ENCODE measurements around the gene EXOC3L4.

Gene EXOC3L4

DNA sequence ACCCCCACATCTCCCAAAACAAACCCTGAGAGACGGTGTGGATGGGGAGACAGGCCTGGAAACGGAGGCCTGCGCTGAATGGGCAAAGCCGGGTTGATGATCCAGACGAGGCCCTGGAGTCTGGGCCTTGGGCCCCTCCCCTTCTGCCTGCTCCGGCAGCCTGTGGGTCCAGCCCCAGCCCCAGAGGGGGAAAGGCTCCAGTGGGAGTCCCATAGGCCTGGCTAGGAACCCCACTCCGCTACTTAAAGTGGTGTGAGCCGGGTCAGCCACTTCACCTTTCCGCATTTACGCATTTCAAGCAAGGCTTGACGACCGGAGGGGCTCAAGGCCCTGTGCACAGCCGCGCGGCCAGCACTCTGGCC, 28.0 kb downstream of the EXOC3L4 start:
- no peak for DNase-seq

DNA sequence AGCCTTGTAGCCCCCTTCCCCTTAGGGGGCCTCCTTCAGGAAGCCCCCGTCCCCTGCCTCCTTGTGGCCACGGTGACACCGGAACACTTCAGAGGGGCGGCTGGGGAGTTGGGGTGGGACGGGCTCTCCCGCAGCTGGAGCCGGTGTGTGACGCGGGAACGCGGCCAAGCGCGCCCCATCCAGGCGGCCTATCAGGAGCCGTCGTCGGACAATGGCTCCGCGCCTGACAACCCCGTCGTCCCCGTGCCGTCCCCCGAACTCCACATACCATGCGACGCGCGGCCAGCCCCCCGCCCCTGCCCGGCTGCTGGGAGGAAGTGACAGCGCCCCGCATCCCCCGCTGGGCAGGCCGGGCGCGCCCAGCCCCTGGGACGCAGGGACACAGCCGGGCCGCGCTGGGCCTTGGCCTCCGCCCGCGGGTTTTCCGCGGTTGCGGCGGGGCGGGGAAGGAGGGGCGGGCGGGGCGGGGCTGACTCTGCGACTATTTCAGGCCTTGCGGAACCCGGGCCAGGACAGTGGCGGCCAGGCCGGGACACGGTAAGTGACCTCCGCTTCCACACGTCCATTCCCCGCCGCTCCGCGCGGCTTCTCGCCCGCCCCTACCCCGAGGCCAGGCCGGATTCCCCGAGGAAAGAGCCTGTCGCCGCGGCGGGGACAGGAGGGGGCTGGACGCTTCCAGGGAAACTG, 28.6 kb downstream of the EXOC3L4 start, which contains the start of gene TNFAIP2:
TNFAIP2 (plus strand) TSS at position 515 of the 687 bp plus-strand sequence. CDS start 2,997 bp downstream, outside the sequence.
- no peak for DNase-seq

GRCh38 chr14:103123634-103124500, 29.3 kb downstream of the EXOC3L4 start:
- no peak for DNase-seq

DNA sequence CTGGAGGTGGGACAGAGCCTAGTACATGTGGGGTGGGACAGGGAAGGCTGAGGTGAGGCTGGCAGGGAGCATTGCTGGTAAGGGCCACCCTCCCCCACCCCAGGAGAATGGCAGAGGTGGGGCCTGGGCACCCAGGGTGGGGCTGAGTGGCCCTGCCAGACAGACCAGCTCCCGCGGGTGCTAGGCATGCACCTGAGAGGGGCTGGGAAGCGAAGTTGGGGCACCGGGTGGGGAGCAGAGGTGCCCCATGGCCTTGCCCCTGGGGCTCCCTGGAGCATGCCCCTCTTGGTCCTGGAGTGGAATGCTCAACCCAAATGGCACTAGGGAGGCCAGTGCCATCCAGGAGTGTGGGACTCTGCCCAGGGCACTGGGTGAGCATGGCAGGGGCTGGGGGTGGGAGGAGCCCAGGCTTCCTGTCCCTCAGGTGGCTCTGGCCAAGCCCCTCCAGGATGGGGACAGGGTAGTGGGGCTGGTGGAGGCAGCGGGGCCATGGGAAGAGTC, 30.0 kb downstream of the EXOC3L4 start:
- no peak for DNase-seq

DNA sequence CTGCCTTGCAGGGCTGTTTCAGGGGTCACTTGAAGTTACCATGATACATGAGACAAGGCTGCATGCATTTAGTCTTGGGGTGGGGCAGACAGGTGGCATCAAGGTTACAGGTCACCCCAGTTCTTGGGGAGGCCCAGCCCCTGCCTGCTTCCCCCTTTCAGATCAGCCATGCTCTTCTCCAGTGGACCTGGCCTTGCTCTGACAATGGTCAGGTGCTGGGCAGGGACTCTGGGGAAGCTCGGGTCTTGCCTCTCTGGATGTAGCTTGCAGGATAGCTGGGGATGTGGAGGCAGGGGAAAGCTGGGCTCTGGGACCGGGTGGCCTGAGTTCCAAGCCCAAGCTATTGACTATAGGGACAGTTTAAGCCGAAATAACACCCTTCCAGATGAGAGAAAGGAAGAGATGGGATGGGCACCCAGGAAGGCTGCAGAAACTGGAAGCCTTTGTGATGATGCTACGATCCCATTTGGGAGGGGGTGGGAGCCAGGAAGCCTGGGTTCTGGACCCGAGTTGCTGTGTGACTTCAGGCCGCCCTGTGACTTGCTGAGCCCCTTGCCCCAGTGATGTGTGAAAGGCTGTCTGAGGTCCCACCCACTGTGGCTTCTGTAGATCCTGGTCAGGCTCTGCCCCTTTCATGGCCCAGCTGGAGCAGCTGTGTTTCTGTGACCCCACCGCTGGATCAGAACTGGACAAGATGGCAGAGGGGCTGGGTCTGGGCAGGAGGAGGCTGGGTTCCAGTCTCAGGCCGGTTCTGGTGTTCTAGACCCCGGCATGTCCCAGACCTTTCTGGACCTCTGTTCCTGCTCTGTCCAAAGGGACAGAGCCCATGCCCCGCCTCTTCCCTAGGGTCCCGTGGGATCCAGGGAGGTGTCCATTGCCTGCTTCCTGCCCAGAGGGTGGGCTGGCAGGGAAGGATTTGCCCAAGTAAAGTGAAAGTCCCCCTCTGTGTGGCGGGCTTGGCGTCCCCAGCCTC, 30.9 kb downstream of the EXOC3L4 start:
- no peak for DNase-seq

DNA sequence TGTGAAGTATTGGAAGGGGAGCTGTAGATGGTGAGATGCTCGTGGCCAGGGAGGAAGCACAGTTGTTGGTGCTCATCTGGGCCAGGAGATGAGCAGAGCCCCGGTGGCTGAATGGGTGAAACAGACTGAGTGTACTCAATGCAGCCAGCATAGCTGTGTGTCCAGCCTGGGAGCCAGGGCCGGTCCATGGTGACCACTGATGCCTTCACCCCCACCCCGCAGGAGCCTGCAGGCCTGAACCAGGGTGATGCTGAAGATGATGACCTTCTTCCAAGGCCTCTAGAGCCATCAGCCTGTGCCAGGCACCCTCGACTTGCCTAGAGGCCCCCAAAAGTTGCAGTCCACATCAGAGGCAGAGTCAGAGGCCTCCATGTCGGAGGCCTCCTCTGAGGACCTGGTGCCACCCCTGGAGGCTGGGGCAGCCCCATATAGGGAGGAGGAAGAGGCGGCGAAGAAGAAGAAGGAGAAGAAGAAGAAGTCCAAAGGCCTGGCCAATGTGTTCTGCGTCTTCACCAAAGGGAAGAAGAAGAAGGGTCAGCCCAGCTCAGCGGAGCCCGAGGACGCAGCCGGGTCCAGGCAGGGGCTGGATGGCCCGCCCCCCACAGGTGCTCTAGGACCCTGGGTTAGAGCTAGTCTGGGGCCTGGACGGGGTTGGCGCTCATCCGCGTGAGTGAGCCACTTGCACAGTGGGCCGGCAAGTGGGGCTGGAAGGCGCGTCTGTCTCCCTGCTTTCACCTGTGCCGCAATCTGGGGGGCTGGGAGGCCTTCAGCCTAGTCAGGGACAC, 31.8 kb downstream of the EXOC3L4 start:
- no peak for DNase-seq

DNA sequence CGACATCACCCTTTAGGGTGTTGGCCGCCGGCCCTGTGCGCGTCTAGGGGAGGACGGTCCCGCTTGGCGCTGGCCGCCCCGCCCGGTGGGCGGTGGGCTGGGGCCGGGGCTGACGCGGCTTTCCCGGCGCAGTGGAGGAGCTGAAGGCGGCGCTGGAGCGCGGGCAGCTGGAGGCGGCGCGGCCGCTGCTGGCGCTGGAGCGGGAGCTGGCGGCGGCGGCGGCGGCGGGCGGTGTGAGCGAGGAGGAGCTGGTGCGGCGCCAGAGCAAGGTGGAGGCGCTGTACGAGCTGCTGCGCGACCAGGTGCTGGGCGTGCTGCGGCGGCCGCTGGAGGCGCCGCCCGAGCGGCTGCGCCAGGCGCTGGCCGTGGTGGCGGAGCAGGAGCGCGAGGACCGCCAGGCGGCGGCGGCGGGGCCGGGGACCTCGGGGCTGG, 32.4 kb downstream of the EXOC3L4 start:
- no peak for DNase-seq

DNA sequence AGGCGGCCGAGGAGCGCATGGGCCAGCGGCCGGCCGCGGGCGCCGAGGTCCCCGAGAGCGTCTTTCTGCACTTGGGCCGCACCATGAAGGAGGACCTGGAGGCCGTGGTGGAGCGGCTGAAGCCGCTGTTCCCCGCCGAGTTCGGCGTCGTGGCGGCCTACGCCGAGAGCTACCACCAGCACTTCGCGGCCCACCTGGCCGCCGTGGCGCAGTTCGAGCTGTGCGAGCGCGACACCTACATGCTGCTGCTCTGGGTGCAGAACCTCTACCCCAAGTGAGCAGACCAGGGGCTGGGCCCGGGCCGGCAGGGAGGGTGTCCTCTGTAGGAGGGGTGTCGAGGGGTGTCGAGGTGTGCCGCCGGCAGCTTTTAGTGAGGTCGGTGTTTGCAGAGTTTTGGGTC, 32.8 kb downstream of the EXOC3L4 start:
- DNase-seq, result no peak

DNA sequence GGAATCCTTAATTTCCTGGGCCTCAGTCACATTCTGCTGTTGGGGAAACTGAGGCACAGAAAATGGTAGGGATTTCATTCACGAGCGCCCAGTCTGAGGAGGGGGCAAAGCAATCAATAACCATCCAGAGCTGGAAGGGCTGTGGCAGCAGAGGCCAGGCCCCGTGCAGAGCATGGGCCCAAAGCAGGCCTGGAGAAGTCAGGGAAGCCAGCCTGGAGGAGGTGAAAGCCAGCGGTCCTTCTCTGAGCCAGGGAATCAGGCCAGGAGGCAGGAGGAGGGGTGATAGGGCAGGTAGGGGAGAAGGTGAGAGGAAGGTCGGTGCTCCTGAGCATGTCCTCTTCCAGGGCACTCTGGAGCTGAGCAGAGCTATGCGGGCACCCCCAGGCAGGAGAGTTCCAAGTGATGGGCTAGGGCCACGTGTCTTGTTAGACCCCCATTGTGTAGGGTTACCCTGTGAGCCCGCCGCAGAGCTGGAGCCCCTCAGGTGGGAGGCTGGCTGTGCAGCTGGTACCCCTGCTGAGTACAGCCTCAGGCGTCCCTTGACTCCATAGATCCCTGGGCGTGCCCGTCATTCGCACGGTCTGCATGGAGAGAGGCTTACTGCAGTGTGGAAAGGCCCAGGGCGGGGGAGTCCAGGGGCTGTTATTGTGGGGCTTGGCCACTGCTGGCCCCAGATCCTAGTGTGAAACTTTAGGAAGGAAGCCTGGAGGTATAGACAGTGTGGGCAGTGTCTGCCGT, 33.5 kb downstream of the EXOC3L4 start:
- DNase-seq, result no peak

DNA sequence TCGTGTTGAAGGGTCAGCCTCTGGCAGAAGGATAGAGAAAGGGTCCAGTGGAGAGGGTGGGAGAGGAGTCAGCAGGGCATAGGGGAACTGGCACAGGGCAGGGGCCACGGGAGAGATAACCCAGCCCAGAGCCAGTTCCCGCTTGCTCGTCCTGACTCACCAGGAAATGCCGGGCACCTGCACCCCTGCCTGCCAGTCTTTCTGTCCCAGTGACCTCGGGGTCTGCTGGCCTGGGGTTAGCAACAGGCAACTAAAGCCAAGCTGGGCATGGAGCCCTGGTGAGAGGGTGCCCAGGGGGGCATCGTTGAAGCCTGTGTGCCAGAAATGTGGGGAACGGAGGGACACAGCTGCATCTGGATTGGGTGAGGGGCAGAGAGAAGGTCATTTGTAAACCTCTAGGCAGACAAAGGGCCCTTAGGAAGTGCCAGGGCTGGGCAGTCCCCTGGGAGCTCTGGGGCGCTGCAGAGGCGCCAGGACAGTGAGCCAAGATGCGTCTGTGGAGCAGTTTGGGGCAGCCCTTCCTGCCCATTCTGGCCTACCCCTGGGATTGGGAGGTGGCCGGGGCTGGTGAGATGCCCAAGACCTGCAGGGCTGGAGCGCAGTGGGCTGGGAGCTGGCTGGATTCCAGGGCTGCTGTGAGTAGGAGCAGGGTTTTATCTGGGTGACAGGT, 34.2 kb downstream of the EXOC3L4 start:
- DNase-seq, result no peak

GRCh38 chr14:103129301-103130016, 34.9 kb downstream of the EXOC3L4 start:
- DNase-seq, result no peak

GRCh38 chr14:103130017-103130764, 35.7 kb downstream of the EXOC3L4 start:
- no peak for DNase-seq

- DNase-seq, result no peak
Observed at GRCh38 chr14:103130965-103131364, 36.4 kb downstream of the EXOC3L4 start.

DNA sequence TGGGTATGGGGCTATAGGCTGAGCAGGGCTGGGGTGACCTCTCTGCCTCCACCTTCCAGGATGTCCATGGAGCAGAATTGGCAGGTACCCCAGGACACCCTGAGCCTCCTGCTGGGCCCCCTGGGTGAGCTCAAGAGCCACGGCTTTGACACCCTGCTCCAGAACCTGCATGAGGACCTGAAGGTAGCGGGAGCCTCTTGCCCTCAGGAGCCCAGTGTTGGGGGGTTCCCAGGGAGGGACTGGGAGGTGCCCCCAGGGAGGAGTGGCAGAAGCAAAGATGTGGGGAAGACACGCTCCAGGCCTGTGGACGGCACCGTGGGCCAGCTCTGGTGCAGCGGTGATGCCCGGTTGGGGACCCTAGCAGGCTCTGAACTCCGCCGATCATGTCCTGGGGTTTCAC, 37.1 kb downstream of the EXOC3L4 start:
- no peak for DNase-seq

DNA sequence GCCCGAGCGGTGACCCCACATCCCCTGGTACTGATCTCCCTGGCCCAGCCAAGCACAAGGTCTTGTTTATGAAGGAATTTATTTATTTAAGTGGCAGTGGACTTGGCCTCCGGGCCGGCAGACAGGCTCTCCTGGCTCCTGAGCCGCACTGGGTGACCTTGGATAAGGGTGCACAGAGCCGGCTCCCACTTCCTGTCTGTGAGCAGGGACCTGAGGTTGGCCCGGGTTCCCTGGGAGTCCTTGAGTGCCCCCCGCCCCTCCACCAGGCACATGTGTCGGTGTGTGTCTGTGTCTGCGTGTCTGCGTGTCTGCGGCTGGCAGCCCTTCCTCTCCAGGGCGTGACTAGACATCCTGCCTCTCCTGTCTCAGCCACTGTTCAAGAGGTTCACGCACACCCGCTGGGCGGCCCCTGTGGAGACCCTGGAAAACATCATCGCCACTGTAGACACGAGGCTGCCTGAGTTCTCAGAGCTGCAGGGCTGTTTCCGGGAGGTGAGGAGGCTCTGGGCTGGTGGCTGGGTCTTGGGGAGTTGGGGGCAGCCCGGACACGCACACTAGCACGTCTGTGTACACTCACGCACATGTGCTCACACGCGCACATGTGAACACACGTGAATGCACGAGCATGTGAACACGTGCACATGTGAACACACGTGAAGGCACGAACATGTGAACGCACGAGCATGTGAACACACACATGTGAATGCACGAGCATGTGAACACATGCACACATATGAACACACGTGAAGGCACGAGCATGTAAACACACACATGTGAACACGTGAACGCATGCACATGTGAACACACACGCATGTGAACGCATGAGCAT, 38.1 kb downstream of the EXOC3L4 start:
- DNase-seq, result no peak

DNA sequence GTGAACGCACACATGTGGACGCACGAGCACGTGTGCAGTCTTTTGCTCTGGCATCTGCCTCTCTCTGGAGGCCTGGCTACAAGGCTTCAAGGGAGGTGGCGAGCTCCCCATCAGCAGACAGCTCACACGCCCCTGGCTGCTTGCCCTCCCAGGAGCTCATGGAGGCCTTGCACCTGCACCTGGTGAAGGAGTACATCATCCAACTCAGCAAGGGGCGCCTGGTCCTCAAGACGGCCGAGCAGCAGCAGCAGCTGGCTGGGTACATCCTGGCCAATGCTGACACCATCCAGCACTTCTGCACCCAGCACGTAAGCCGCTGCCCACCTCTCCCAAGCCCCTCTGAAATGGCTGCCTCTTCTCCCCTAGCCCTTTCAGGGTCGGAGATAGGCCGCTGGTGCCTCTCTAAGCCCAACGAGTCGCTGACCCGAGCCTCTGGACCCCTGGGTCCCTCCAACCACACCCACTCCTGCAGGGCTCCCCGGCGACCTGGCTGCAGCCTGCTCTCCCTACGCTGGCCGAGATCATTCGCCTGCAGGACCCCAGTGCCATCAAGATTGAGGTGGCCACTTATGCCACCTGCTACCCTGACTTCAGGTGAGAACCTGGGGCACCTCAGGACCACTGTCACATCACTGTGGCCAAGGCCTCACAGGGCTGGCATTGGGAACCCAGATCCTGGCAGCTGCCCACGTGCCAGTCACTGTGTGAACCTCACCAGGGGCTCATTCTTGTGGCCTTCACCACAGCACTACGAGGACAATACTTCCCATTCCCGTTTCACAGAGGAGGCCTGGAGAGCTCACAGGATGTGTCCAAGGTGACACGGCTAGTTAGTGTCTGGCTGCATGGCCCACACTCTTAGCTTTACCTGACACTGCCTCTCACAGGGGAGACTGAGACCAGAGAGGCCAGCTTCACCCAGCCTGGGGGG, 39.0 kb downstream of the EXOC3L4 start:
- DNase-seq, result no peak

GRCh38 chr14:103134405-103134804, 39.9 kb downstream of the EXOC3L4 start:
- no peak for DNase-seq
